Ishikawa (cell line): ENCODE measurements around the gene KIF6.

Experiments used
- CEBPB ChIP-seq: IDR thresholded peaks from 2 replicates; pipeline ENCODE4 v1.6.1; 2012
- CREB1 ChIP-seq: IDR thresholded peaks from 2 replicates; pipeline ENCODE4 v1.6.1; 2012; ENCODE audit warnings: low read depth
- EGR1 ChIP-seq: IDR thresholded peaks from 2 replicates; pipeline ENCODE4 v1.6.1; 2012
- EP300 ChIP-seq: IDR thresholded peaks from 2 replicates; pipeline ENCODE4 v1.6.1; 2012; ENCODE audit warnings: borderline replicate concordance
- FOXM1 ChIP-seq: IDR thresholded peaks from 2 replicates; pipeline ENCODE4 v1.6.1; 2012; ENCODE audit warnings: low read depth, borderline replicate concordance
- NFIC ChIP-seq: IDR thresholded peaks from 2 replicates; pipeline ENCODE4 v1.6.1; 2012
- RAD21 ChIP-seq: IDR thresholded peaks from 2 replicates; pipeline ENCODE4 v1.6.1; 2012; ENCODE audit warnings: low read depth
- TAF1 ChIP-seq: IDR thresholded peaks from 2 replicates; pipeline ENCODE4 v1.6.1; 2012; ENCODE audit warnings: low read depth, mild to moderate bottlenecking
- TCF12 ChIP-seq: IDR thresholded peaks from 2 replicates; pipeline ENCODE4 v1.6.1; 2012; ENCODE audit warnings: low read depth
- TEAD4 ChIP-seq: IDR thresholded peaks from 2 replicates; pipeline ENCODE4 v1.6.1; 2012
- USF1 ChIP-seq: IDR thresholded peaks from 2 replicates; pipeline ENCODE4 v1.6.1; 2012
- YY1 ChIP-seq: IDR thresholded peaks from 2 replicates; pipeline ENCODE4 v1.6.1; 2012; ENCODE audit warnings: low read depth
- ZBTB7A ChIP-seq: IDR thresholded peaks from 2 replicates; pipeline ENCODE4 v1.6.1; 2012; ENCODE audit warnings: low read depth
- TF ChIP-seq, protein P1 (sequence below): IDR thresholded peaks from 2 replicates; pipeline ENCODE4 v1.6.1; 2012
- TF ChIP-seq, protein P2 (sequence below): IDR thresholded peaks from 2 replicates; pipeline ENCODE4 v1.6.1; 2012; ENCODE audit warnings: low read depth, mild to moderate bottlenecking

KIF6 gene

GRCh38 chr6:39520916-39521315 is 204.3 kb downstream of the KIF6 start:
- TF ChIP-seq USF1 (no peak), CEBPB (no peak), EGR1 (no peak), EP300 (no peak), NFIC (no peak), TCF12 (no peak), ZBTB7A (no peak), FOXM1 (no peak), RAD21 (no peak), YY1 (no peak), TEAD4 (no peak), TAF1 (no peak), CREB1 (no peak)
- TF ChIP-seq, protein P1, sequence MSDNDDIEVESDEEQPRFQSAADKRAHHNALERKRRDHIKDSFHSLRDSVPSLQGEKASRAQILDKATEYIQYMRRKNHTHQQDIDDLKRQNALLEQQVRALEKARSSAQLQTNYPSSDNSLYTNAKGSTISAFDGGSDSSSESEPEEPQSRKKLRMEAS, result no peak
- TF ChIP-seq, protein P2, sequence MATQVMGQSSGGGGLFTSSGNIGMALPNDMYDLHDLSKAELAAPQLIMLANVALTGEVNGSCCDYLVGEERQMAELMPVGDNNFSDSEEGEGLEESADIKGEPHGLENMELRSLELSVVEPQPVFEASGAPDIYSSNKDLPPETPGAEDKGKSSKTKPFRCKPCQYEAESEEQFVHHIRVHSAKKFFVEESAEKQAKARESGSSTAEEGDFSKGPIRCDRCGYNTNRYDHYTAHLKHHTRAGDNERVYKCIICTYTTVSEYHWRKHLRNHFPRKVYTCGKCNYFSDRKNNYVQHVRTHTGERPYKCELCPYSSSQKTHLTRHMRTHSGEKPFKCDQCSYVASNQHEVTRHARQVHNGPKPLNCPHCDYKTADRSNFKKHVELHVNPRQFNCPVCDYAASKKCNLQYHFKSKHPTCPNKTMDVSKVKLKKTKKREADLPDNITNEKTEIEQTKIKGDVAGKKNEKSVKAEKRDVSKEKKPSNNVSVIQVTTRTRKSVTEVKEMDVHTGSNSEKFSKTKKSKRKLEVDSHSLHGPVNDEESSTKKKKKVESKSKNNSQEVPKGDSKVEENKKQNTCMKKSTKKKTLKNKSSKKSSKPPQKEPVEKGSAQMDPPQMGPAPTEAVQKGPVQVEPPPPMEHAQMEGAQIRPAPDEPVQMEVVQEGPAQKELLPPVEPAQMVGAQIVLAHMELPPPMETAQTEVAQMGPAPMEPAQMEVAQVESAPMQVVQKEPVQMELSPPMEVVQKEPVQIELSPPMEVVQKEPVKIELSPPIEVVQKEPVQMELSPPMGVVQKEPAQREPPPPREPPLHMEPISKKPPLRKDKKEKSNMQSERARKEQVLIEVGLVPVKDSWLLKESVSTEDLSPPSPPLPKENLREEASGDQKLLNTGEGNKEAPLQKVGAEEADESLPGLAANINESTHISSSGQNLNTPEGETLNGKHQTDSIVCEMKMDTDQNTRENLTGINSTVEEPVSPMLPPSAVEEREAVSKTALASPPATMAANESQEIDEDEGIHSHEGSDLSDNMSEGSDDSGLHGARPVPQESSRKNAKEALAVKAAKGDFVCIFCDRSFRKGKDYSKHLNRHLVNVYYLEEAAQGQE, result no peak

DNA sequence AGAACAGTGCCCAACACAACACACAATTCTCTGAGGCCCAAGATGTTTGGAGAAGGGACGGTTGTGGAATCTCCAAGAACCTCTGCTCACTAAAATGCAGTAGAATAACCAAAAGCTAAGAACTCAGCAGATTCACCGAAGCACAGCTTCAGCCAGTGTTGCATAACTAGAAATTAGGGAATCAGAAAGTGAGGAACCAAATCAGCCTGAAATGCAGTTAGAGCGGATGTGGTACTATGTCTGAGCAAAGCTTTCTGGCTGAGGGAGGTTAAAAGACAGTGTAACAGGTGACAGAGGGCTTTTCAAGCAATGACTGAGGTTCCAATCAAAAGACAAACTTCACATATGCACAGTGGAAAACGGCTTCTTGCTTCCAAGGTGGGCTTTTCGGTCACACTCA is 204.8 kb downstream of the KIF6 start:
- no peak for TF ChIP-seq CREB1
- TF ChIP-seq RAD21, result no peak
- no peak for TF ChIP-seq EP300
- no peak for TF ChIP-seq YY1
- no peak for TF ChIP-seq TAF1
- TF ChIP-seq, protein P2, result no peak
- TF ChIP-seq NFIC, result no peak
- TF ChIP-seq TEAD4, result no peak

DNA sequence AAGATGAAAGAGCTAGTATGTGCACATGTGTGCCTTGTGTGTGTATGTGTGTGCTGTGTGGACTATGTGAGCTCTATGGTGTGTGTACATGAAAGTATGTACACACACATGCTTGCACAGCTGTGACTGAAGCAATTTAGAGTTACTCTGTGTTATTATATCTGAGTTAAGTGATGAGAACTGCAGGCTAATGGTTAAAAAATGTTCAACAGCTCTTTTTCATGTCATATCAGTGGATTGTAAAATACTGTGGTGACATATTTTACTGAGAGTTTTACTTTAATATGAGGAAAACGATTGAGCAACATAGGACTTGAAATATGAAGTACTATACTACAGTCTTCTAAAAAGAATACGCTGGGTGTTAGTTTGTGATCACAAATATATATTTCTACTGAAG is 207.0 kb downstream of the KIF6 start:
- TF ChIP-seq EP300, result no peak
- TF ChIP-seq, protein P2, result no peak
- no peak for TF ChIP-seq FOXM1
- TF ChIP-seq, protein P1, result no peak
- TF ChIP-seq TAF1, result no peak
- TF ChIP-seq EGR1, result no peak
- no peak for TF ChIP-seq USF1
- no peak for TF ChIP-seq ZBTB7A
- no peak for TF ChIP-seq TCF12
- TF ChIP-seq CEBPB, result no peak
- no peak for TF ChIP-seq YY1

- TF ChIP-seq, protein P1, result no peak
- TF ChIP-seq TEAD4, result no peak
- TF ChIP-seq TAF1, result no peak
- TF ChIP-seq YY1, result no peak
- no peak for TF ChIP-seq ZBTB7A
- no peak for TF ChIP-seq CREB1
- TF ChIP-seq EGR1, result no peak
- TF ChIP-seq FOXM1, result no peak
- TF ChIP-seq EP300, result no peak
- TF ChIP-seq, protein P2, result no peak
- no peak for TF ChIP-seq USF1
- TF ChIP-seq TCF12, result no peak
- TF ChIP-seq RAD21, result no peak
- no peak for TF ChIP-seq NFIC
- TF ChIP-seq CEBPB, result no peak
These were observed 207.5 kb downstream of the KIF6 start for GRCh38 chr6:39517756-39518155.
